ENCODE measurements around the gene CDADC1.

DNA sequence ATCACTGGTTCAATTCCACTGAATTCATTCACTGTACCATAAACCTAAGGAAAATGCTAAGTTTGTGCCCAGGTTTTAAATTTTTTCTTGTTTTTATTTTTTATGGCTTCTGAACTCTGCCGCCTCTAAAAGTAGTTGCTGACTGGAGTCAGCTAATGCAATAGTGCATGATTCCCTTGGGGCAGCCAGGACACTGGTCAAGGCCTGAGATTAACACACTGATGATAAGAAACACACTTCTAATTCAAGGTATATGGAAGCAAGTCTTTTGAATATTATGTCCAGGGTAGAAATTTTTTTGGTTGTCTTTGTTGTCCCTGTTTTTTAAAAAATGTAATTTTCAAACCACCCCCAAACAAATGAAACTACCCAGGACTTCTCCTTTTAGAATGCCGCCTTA is 72.2 kb downstream of the CDADC1 start:
- no peak for TF ChIP-seq CTCF (IDR thresholded peaks at IDR 0.05; ENCODE audit: extremely low read depth in 1 of 2, insufficient read depth in 1 of 2, low read depth in 1 of 2, low read length in 2 of 2)
- TF ChIP-seq EZH2 (IDR thresholded peaks at IDR 0.05; ENCODE audit: borderline replicate concordance, low read depth, low read length, severe bottlenecking): no peak
- TF ChIP-seq MAX (IDR thresholded peaks at IDR 0.05; ENCODE audit: insufficient read depth, insufficient read length): no peak
- no peak for TF ChIP-seq POLR2A (IDR thresholded peaks at IDR 0.05; ENCODE audit: low read depth, low read length)
- TF ChIP-seq JUN (IDR thresholded peaks at IDR 0.05; ENCODE audit: borderline replicate concordance, insufficient read depth, insufficient read length, low read depth): no peak
- no peak for TF ChIP-seq FOS (IDR thresholded peaks at IDR 0.05; ENCODE audit: borderline replicate concordance, insufficient read depth, low read length)
- TF ChIP-seq POLR2AphosphoS5 (IDR thresholded peaks at IDR 0.05; ENCODE audit: insufficient read depth, low read depth, low read length): no peak
- TF ChIP-seq MYC (IDR thresholded peaks at IDR 0.05; ENCODE audit: low read depth, low read length): no peak
- no peak for TF ChIP-seq GATA2 (IDR thresholded peaks at IDR 0.05; ENCODE audit: insufficient read depth, insufficient read length, low read depth, low read length)
